Hematopoietic multipotent progenitor cell treated with erythropoietin and hydrocortisone succinate and interleukin-3 and kit ligand, for 15 days (in vitro differentiated cells): ENCODE data around the gene IL34.
"Not testable (repeated sequence)": the region's sequence is repeated elsewhere in the genome, so short reads cannot be mapped to it uniquely, and the experiment has no call there.

Experiments
- DNase-seq: peaks from one replicate; pipeline ENCODE4 v3.0.0-alpha.2; 2015; ENCODE audit warnings: low spot score

The IL34 gene

DNA sequence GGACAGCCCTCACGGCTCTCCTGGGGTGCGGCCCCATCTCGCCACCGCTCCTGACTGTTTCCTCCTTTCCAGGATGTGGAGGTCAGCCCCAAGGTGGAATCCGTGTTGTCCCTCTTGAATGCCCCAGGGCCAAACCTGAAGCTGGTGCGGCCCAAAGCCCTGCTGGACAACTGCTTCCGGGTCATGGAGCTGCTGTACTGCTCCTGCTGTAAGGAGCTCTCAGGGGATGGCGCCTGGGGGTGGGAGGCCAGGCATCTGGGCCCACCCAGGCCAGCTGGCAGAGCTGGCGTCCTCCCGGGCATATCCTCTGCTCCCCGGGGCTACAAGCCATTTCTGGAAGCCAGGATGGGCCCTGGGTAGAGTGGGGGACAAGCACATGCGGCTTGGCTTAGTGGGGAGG lies 13.2 kb downstream of the IL34 start:
- DNase-seq: no peak

DNA sequence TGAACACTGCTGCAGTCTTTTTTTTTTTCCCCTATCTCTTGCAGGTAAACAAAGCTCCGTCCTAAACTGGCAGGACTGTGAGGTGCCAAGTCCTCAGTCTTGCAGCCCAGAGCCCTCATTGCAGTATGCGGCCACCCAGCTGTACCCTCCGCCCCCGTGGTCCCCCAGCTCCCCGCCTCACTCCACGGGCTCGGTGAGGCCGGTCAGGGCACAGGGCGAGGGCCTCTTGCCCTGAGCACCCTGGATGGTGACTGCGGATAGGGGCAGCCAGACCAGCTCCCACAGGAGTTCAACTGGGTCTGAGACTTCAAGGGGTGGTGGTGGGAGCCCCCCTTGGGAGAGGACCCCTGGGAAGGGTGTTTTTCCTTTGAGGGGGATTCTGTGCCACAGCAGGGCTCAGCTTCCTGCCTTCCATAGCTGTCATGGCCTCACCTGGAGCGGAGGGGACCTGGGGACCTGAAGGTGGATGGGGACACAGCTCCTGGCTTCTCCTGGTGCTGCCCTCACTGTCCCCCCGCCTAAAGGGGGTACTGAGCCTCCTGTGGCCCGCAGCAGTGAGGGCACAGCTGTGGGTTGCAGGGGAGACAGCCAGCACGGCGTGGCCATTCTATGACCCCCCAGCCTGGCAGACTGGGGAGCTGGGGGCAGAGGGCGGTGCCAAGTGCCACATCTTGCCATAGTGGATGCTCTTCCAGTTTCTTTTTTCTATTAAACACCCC lies 13.8 kb downstream of the IL34 start:
- DNase-seq: no peak

DNA sequence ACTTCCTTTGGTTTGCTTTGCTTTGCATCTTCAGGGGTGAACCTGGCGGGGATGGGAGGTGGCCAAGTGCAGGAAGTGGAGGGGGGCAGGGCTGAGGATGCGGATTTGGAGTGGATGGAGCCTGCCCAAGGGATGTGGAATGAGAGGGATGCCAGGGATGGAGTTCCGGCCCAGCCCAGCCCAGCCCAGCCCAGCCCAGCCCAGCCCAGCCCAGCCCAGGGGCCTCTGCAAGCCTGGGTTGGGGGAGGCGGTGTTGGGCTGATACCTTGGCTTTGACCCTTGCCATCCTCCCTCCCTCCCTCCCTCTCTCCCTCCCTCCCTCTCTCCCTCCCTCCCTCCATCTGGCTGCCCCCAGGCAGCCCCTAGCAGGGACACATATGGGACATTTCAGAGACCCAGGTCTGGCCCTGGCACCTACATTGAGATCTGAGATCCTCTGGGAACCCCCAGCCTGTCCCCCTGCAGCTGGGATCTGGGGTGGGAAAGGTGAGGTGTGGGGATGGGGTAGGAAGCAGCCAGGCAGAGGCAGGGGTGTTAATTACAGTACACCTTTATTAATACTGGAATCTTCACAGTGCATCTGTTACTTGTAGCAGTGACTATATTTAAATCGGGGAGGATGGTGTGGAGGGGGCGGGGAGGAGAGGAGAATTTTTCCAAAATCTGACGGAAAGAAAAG lies 14.5 kb downstream of the IL34 start:
- DNase-seq: no peak

DNA sequence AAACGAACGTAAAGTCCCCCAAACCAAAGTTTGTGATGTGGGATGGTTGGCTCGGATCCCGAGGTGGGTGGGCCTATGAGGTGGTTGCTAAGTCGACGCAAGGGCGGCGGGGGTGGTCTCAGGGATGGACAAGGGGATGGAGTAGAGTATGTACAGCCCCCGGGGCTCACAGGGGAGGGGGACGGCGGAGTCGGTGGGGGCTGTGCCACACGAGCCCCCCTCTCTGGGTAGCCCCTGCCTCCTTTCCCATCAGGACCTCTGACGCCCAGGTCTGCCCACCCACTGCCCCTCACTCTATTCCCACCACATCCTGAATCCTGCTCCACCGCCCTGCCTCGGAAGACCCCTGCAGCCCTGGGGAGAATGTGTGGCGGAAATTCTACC lies 15.2 kb downstream of the IL34 start:
- DNase-seq: no peak

DNA sequence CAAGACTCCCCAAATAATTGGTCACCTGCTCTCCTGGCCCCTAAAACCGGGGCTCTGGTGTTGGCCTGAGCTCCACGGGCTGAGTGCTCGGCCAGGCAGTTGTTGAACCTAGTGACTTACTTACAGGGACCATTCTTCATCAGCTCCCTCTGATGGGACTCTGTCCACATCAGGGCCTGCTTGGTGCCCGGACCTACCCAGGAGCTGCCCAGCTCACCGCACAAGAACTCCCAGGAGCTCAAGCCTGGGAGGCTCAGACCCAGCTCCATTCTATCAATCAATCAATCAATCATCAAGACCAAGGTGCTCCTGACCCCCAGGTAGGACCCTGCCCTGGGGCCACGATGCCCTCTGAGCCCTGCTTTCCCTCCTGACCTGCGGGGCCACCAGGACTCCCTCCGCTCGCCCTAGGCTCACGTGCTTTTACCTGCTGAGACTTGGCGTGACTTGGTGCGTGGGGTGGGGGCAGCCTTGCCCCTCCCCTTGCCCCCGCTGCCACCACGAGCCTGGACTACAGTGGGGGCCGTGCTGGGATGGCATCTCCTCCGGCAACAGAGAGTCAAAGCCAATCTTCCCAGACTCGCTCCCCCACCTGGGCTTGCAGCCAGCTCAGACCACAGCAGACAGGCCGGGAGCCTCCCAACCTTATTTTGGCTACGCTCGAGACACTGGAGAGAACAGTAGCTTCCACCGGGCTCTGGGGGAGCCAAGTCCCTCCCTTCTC lies 15.7 kb downstream of the IL34 start:
- DNase-seq: no peak

DNA sequence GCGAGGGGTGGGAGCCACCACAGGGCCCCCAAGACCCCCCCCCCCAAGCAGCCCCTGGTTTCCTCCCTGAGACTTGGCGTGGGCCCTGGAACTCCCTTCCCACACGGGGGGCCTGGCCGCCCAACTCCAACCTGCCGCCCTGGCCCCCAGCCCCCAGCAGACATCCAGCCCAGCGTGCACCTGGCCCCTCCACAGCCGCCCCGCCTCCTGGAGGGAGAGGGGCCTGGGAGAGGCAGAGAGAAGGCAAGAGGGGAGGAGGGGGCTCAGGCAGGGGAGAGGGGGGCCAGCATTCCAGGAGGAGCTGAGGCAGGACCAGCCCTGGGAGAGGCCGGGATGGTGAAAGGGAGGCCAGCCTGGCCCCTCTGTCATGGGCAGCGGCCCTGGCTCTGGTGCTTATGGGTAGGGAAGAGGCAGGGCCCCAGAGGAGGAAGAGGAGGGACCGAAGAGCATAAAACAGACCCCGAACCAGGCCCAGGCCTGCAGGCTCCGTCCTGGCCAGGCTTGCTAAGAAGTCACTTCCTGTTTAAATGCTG lies 16.7 kb downstream of the IL34 start:
- DNase-seq: no peak

DNA sequence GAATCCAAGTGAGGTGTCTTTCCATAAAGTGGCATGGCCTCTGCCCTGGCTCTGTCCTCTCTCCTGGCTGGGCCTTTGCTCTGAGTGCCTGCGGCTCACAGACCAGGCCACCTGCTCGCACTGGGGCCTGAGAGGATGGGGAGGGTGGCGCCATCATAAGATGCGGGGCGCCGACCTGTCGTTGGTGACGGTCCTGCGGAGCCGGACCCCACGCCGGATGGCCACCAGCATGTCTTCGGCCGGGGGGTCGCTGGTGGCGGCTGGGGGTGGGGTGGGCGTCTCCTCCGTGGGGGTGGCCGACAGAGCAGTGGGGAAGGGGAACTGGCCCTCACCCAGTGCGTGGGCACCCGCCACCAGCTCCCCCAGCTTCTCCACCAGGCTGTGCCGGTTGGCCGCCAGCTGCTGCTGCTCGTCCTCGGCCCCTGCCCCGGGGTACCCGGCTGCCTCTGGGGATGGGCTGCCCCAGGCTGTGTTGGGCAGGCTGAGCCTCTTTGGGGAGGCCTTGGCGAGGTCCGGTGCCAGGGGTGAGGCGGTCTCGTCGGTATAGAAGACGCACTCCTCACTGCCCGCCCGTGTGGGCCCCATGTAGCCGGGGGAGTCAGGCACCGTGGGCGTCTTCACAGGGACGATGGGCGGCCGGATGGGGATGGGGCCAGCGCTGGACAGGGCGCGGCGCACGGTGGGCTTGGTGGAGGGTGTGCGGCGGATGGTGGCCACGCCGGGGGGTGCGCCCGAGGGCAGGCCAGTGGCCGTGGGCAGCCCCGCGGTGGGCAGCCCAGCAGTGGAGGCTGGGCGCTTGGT lies 17.4 kb downstream of the IL34 start:
- no peak for DNase-seq

DNA sequence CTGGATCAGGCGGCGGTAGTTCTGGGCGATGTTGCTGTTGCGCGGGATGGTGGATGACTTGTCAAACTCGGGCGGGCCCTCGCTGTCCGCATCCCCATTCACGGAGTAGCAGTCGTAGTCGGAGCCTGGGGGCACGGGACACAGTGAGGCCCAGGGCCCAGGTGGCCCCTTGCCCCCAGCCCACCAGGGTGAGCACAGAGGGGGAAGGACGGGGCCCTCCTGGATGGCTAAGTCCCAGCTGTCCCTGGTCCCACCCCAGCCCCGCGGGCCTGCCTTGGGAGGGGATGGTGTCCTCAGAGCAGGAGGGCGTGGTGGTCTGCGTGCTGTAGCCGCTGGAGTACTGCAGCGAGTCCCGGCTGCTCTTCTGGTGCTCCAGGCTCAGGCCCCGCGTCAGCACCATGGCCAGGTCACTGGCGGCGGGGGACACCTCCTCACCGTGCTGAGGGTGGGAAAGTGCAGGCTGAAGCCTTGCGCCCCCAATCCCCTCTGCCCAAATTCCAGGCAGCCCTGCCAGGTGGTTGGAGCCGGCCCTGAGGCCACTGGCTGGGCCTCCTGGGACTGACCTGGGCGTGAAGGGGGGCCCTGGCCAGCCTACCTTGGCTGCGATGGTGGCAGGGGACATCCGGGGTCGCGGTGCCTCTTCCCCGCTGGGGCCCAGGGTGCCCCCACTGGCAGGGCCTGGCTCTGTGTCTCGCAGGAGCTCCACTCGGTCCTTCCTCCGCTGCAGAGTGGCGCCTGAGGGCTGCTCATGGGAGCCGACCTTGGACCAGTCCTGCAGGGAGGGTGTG lies 18.2 kb downstream of the IL34 start:
- DNase-seq: no peak

DNA sequence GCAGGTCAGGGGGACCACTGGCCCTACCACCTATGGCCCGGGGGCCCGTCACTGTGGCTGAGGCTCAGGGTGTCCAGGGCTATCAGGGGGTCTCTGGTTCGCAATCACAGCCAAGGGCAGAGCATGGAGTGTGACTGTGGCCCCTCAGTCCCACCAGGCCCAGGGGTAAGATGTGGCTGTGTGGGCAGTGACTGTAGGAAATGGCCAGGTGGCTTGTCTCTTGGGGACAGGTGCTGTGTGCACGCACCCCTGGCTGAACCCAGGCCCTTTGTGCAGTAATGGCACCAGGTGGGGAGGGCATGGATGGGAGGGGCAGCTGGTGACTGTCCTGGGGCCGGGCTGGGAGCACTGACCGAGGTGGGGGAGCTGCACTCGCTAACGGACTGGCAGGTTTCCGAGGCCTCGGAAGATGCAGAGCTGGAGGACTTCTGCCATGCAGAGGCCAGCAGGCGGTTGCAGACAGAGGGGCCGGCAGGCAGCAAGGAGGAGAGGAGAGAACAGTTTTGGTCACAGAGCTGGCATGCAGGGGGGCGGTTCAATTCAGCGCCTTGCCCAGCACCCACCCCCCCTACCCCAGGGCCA lies 18.8 kb downstream of the IL34 start:
- DNase-seq: no peak

DNA sequence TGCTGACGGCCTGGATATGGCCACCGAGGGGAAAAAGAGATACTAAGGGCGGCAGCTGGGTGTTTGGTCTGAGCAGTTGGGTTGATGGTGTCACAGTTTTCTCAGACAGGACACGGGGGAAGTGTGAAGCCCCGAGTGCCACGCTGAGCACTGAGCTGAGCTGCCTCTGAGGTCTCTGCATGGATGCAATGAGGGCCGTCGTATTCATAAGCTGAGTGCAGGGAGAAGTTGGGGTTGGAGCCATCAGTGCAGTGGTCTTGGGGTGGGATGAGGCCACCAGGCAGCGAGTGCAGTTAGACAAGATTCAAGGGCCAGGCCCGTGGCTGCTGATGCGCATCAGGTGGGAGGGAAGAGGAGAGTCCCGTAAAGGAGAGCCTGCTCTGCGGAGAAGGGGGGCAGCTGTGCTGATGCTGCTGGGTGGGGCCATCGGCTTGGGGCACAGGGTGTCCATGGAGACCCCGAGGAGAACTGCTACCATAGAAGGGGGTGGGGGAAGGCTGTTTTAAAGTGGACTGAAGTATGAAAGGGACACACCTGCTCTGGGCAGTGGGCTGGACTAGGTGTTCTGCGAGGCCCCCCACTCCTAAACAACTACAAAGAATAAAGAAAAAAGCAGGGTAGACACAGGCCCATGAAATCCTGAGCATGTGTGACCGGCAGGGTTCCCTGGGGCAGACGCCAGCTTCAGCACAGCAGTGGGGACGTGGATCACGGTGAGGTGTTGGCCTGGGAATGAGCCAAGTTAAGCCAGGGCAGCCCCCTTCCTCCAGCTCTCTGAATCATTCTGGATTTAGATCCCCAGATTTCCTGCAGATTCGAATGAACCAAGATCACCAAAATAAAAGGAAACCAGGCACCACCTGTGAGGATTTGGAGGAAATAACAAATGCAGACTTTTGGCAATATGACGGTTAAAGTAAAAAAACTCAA lies 19.7 kb downstream of the IL34 start:
- no peak for DNase-seq

DNA sequence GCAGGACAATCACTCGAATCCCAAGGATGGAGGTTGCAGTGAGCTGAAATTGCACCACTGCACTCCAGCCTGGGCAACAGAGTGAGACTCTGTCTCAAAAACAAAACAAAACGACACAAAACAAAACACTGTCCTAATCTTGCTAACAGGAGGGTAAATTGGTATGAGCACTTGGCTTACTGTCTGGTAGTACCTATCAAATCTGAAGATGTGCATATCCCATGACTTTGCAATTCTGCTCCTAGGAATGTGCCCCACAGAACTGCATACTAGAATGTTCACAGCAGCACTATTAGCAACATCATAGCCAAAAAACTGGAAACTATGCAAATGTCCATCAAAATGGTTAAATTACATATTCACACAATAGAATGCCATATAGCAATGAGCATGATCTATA lies 23.8 kb downstream of the IL34 start:
- DNase-seq: no peak

DNA sequence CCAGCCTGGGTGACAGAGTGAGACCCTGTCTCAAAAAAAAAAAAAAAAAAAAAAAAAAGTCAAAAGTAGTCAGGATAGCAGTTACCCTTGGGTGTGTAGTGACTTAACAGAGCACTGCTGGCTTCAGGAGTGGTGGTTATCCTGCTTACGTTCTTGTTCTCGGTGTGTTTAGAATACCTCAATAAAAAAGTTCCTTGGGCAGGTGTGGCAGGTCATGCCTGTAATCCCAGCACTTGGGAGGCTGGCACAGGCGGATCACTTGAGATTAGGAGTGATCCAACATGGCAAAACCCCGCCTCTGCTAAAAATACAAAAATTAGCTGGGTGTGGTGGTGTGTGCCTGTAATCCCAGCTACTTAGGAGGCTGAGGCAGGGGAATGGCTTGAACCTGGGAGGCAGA lies 24.6 kb downstream of the IL34 start:
- not testable (repeated sequence) for DNase-seq

DNA sequence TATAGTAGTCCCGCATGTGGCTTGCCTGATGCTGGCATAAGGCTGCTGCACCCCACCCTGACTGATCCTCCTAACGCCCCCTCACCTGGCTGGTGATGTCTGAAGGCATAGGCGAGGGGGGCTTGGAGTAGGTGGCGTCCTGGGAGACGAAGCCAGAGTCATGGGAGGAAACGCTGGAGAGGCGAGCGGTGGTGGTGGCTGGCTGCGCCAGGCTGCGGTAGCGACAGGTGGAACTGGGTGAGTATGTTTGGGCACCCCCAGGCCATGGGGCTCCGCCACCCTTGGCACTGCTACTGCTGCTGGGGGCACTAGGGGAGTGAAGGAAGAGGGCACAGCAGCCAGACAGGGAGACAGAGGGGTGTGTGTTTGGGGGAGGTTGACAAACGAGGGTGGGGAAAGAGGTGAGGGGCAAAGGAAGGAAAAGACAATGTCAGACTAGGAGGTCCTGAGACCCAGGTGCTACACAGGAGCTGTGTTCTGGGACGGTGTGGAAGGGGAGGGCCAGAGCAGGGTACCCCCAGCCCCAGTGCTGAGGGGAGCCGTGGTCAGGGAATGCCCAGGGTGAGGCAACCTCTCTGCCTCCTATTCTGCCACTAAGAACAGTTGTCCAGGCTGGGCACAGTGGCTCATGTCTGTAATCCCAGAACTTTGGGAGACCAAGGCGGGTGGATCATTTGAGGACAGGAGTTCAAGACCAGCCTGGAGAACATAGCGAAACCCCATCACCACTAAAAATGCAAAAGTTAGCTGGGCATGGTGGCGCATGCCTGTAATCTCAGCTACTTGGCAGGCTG lies 28.1 kb downstream of the IL34 start:
- no peak for DNase-seq

DNA sequence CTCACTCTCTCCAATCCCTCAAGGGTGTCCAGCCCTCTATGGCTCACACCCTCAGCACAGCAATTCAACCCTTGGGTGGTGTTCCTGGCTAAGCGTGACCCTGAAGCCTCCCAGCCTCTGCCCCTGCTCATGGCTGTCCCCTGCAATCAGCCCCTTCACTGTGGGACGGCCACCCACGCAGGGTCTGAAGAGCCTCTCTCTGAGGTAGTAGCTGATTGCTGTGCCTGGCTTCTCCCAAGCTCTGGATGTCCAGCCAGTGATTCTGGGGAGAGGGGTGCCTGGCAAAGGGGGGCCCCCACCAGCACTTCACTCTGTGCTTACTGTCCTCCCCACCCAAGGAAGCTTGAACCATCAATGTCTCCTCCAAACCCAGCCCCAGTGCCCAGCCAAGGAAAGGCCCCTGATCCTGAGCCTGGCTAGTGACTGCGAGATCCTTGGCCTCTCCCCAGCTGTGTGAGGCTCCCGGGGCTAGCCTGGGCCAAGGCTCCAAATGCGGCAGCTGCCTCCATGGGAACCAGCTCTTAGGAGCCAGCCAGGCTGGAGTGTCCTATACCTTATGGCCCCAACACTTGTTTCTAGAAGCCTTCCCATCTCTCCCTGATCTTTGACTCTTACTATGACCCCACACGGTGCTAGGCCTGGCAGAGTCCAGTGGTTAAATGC lies 29.6 kb downstream of the IL34 start:
- DNase-seq: no peak

DNA sequence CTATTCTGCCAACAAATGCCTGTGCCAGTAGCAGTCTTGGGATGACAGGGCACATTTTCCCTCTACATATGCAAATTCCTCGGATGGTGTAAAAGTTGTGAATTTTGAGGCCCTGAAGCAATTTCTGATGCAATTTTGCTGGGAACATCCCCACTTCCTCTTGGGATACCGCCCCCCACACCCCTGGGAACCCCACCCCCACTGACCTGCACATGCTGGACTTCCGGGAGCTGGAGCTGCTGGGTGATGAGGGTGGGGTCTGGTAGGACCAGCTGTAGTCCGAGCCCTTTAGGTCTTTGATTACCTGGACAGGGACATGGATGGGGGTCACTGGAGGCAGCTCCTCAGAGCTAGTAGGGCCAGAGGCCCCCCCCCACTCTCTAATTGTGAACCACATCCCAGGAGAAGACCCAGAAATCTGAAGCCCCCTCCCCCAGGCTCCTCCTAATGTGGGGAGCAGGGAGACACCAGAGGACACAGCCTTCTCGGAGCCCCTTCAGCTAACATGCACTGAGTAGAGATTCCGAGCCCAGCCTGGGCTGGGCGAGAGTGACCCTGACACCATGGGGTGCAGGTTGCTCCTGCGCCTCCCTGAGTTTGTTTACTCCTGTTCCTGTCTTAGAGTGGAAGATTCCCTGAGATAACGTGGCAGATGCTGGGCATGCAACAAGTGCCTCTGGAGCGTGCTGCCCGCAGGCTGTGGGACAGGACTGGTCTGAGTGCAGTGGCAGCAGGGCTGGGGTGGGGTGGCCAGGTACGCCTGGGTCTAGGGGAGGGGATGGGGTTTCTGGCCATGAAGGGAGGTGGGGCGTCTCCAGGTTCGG lies 30.5 kb downstream of the IL34 start:
- DNase-seq: no peak

DNA sequence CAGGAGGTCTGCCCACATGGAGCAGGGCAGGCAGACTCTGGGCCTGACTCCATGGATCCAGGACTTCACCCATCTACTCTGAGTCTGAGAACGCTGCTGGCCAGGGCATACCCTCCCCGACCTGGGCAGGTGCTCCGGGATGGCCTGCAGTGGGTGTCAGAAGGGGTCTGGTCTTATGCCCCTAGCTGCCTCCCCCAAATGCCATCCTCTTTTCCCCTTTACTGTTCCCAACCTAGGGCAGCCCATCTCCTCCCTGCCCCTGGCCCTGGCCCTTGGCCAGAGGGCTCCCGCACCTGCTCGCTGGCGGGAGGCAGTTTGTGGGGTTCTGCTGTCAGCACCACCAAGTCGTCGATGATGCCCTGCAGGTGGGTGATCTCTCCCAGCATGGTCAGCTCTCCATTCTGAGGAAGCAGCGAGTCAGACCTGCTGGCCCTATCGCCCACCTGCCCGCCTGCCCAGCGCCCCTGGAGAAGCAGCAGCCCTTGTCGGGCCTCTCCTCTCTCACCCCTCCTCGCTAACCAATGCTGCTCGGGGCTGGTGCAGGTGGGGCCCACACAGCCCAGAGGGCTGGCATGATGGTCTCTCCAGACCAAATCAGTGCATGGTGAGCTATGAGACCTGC lies 31.3 kb downstream of the IL34 start:
- no peak for DNase-seq
